HG02759 (cell line): ENCODE results near the gene VPS35L.

Source experiments
- ATAC-seq: cut with Tn5 transposase; IDR thresholded peaks from one replicate; pipeline ENCODE4 v1.9.1; 2021; ENCODE audit warnings: mild to moderate bottlenecking, moderate library complexity; ENCODE audit not compliant: unreplicated experiment

The VPS35L gene

GRCh38 chr16:19595043-19595767 is 39.7 kb downstream of the VPS35L start:
- no peak for ATAC-seq

DNA sequence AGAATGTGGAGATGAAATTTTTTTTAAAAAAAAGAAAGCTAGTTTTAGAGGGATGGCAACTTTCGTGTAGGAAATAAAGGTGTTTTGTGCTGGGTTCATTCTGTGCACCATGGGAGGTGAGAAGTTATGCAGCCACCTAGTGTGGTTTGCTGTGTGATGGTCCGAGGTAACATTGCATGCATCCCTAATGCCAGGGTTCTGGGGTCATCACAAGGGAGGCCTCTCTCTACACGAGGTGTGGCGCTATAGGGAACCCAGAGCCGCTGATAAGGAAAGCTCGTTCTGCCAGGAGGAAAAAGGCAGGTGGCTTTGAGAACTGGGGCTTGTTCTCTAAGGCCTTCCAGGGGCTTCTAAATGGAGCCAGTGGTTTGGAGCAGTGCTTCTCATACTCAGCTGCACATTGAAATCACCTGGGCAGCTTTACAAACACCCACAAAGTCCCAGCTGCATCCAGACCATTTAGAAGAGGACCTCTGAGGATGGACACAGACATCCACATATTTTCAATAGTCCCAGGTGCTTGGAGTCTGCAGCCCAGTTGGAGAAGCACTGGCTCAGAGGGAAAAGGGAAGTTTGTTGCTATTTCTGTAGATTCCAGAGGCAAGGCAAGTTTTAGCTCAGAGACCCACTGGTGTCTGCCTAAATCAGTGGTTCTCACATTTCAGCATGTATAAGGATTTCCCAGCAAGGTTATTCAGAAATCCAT is 43.5 kb downstream of the VPS35L start:
- no peak for ATAC-seq

DNA sequence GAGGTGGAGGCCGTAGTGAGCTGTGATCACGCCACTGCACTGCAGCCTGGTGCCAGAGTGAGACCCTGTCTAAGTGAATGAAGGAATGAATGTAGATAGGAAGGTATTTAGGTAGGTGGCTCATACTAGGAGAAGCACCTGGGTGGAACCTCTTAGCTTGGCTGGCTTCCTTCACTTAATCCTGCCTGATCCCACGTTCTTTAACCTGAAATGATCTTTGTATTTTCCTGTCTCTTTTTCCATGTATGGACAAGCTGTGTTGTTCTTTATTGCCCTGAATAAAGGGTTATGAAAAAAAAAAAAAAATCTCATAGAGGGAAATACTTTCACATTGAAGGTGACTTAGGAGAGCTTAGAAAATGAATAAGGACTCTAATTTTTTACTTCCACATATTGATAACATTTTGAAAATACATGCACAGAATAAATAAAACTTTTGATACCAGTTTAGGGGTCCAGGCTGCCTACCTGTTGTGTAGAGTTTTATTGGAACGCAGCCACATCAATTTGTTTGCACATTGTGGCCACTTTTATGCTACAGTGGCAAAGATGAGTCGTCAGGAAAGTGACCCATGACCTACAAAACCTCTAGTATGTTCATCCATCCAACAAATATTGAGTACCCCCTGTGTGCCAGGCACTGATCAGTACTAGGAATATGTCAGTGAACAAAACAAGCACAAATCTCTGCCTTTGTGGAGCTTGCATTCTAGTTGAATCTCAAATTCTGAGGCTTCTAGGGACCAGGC is 44.6 kb downstream of the VPS35L start:
- ATAC-seq: no peak

GRCh38 chr16:19601083-19601976 is 45.8 kb downstream of the VPS35L start:
- ATAC-seq: no peak

GRCh38 chr16:19604911-19605310 is 49.4 kb downstream of the VPS35L start:
- no peak for ATAC-seq

- no peak for ATAC-seq
These were observed 50.2 kb downstream of the VPS35L start for GRCh38 chr16:19605701-19606100.

DNA sequence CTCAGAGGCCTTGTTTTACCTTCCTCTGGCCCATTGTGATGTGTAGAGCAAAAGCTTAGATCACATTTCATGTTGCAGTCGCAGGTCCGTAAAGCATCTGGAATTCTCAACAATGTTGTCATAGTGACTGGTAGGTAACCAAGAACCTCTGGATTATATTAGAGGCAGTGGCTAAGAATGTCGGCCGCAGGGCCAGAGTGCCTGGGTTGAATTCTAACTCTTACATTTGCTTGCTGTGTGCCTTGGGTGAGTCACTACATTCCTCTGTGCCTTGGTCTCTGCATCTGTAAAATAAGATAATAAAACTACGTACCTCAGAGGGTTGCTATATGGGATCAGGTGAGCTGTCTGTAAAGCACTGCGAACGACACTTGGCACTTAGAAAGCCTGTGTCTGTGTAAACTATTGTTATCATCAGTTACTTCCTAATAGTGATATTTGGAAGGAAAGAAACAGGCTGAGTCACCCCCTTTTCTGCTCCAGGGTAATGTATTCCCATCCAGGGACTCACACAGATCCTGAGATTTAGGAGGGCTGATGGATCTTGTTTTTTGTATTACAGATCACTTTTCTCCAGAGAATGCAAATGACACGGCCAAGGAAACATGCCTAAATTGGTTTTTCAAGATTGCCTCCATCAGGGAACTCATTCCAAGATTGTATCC is 52.2 kb downstream of the VPS35L start:
- no peak for ATAC-seq

DNA sequence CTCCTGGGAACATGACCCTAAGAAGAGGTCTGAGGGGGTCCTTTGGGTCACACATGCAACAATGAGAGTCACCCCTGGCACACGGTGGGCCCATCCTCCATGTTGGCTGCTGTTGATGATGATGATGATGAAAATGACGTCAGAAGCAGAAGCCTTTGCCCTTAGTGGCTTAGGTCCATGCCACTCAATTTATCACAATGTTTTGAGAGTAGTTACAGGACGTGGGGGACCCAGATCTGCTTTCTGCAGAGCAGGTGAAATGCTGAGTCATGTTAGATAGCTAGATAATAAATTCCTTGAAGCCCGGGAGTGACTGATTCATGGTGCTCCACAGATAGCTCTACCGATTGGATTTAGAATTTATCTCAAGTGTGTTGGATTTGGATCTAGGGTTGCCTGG is 53.9 kb downstream of the VPS35L start:
- no peak for ATAC-seq

GRCh38 chr16:19610200-19610599 is 54.7 kb downstream of the VPS35L start:
- ATAC-seq: no peak

- no peak for ATAC-seq
These were observed 58.3 kb downstream of the VPS35L start for GRCh38 chr16:19613834-19614233.

GRCh38 chr16:19616241-19616640 is 60.7 kb downstream of the VPS35L start:
- no peak for ATAC-seq

DNA sequence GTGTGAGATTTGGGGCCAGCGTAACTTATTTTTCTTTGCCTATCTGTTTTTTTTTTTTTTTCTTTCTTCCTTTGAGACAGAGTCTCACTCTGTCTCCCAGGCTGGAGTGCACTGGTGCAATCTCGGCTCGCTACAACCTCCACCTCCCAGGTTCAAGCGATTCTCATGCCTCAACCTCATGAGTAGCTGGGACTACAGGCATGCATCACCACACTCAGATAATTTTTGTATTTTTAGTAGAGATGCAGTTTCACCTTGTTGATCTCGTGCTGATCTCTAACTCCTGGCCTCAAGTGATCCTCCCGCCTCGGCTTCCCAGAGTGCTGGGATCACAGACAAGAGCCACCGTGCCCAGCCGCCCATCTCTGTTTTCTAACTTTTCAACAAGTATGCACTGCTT is 63.4 kb downstream of the VPS35L start:
- no peak for ATAC-seq

- ATAC-seq: no peak
These were observed 65.9 kb downstream of the VPS35L start for GRCh38 chr16:19621445-19621844.

GRCh38 chr16:19625039-19625438 is 69.5 kb downstream of the VPS35L start:
- no peak for ATAC-seq

GRCh38 chr16:19636436-19637267 is 81.1 kb downstream of the VPS35L start:
- ATAC-seq: no peak

GRCh38 chr16:19639986-19640421 is 84.5 kb downstream of the VPS35L start:
- ATAC-seq: no peak

- ATAC-seq: no peak
These were observed 87.0 kb downstream of the VPS35L start for GRCh38 chr16:19642501-19642900.

- ATAC-seq: no peak
These were observed 89.4 kb downstream of the VPS35L start for GRCh38 chr16:19644877-19645276.

GRCh38 chr16:19645557-19645981 is 90.1 kb downstream of the VPS35L start:
- no peak for ATAC-seq
